Stimulated activated CD8-positive, alpha-beta memory T cell treated with anti-CD3 and anti-CD28 coated beads, Interleukin-4, amount 100 ng/mL, for 1 hour (primary cell): Measurements from ENCODE around the gene CCDC148.
"Not testable (repeated sequence)": the region's sequence is repeated elsewhere in the genome, so short reads cannot be mapped to it uniquely, and the experiment has no call there.

Source experiments
- DNase-seq, 2 donors: peaks; one replicate each; pipeline ENCODE4 v3.0.0-alpha.2; 2020; ENCODE audit warnings: low read depth in 2 of 2, low spot score in 1 of 2

CCDC148 gene

DNA sequence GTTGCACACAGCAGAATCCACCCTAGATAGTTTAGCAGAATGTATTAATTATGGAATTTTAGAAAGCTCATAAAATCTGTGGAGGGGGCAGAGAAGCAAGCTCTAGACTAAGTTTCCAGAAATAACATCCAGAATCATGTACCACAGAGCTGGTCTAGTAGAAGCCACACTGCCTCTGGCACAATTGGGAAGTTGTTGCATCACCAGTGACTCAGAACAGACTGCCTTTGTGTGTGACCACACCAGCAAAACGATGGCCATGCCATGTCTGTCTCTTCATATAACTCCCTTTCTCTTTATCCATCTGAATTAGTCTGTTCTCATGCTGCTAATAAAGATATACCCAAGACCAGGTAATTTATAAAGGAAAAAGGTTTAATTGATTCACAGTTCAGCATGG lies 158.9 kb downstream of the CCDC148 start:
- no peak for DNase-seq

DNA sequence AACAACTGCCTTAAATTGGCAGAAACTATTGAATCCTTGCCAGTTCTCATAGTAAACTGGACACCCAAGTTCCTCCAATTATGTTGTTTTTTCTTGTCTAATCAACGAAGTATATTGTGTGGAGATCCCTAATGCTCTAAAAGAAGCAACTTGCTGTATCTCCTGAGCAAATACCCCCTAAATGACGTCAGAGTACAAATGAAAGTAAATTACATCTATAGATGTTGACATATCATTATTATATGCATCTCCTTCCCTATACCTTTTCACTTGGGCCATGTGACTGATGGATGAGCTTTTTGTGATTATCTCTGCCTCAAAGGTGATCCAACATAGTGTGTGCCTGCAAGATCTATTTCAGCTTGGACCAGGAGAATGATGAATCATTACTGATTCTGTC lies 159.4 kb downstream of the CCDC148 start:
- no peak for DNase-seq

DNA sequence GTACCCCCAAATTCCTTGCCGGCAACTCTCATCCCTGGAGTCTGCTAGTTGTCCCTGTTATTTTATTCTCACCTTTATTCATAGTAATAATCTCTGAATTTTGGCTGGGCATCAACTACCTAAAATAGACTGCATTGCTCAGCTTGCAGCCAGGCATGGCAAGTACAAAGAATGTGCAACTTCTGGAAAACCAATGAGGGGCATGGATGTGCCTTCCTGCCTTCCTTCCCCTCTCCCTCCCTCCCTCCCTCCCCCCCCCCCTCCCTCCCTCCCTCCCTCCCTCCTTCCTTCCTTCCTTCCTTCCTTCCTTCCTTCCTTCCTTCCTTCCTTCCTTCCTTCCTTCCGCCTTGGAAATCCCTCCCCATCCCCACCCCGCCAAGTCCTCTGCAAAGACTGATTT lies 162.8 kb downstream of the CCDC148 start:
- DNase-seq, result no peak

GRCh38 chr2:158291544-158292180 lies 164.9 kb downstream of the CCDC148 start:
- DNase-seq, result no peak

DNA sequence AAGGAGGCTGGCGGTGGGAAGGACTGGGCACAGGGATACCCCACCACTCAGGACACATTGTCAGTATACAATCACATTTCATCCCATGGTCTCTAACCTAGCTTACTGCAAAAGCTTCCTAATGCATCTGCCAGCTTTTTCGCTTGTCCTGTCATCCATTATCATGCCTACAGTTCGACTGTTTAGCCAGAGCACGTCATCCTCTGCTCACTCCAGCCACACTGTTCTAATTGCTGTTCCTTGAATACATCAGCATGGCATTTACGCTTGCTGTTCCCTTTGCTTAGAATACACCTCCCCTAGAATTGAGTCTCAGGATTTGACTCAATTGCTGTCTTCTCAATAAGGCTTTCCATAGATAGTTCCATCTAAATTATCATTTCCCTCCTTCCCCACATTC lies 166.3 kb downstream of the CCDC148 start:
- no peak for DNase-seq

- DNase-seq, result no peak
Observed at GRCh38 chr2:158276619-158277471, 179.7 kb downstream of the CCDC148 start.

- DNase-seq, result no peak
Observed at GRCh38 chr2:158273791-158274190, 182.8 kb downstream of the CCDC148 start.

GRCh38 chr2:158270536-158270935 lies 186.0 kb downstream of the CCDC148 start:
- no peak for DNase-seq

DNA sequence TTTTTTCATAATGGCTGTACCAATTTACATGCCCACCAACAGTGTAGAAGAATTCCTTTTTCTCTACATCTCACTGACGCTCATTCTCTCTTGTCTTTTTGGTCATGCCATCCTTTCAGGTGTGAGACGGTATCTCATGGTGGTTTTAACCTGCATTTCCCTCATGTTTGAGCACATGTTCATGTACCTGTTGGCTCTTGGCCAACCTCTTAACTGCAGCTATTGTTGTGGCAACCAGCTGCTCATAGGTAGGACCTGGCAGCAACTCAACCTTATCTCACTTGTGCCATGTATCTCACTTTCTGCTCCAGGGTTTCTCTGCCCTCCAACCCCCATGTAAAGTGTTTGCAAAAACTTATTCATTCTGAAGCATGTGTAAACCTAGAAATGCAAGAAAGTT lies 187.4 kb downstream of the CCDC148 start:
- no peak for DNase-seq

GRCh38 chr2:158266111-158266510 lies 190.4 kb downstream of the CCDC148 start:
- DNase-seq, result no peak

DNA sequence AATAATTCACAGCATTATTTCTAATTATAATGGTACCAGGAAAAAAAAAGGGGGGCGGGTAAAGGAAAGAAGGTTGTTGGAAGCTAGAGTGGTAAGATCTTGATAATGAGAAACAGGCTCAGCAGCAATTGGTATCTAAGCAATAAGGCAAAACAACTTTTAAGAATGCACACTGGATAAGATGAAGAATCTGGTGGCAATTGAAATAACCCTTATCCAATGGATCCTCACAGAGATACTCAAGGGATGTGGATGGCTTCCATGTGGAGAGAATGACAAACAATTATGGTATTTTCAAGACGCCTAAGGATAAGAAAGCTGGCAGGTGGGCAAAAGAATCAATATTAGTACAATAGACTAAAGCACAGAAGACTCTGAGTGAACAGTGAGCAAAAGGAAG lies 201.3 kb downstream of the CCDC148 start:
- DNase-seq, result no peak

DNA sequence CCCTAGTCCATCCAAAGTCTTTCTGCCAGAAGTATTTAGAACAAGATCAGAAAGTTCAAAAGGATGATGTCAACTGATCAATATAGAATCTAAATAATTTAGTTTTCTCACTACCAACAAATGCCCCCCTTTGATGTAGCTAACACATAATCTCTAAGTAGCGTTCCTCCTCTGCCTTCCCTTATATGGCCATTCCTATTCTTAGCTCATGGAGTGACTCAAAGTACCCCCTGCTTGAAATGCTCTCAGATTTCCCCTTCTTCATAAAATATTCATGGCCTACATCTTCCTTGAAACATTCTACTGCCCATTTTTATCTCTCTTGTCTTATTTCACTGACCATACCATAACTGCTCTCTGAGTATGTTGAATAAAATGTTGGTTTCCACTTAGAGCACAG lies 203.4 kb downstream of the CCDC148 start:
- DNase-seq, result no peak

- DNase-seq, result no peak
Observed at GRCh38 chr2:158251356-158251755, 205.2 kb downstream of the CCDC148 start.

DNA sequence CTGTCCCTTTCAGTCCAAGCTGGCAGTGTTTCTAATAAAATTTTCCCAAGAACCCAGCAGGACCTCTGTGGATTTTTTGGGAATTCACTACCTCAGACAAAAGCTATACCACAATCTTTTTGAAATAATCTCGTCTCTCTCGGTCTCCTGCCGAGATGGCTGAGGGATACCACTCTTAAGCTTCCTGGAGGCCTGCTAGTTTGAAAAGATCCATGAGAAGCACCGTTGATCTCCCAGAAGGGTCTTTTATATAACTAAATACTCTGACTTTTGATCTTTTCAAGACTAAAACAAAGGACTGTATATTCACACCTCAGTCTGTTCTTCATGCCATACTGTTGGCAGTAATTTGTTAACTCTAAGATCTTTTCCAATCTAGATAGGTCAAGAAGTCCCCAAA lies 213.2 kb downstream of the CCDC148 start:
- no peak for DNase-seq

- DNase-seq, result no peak
Observed at GRCh38 chr2:158242280-158242679, 214.3 kb downstream of the CCDC148 start.

GRCh38 chr2:158240975-158241374 lies 215.6 kb downstream of the CCDC148 start:
- DNase-seq, result no peak

DNA sequence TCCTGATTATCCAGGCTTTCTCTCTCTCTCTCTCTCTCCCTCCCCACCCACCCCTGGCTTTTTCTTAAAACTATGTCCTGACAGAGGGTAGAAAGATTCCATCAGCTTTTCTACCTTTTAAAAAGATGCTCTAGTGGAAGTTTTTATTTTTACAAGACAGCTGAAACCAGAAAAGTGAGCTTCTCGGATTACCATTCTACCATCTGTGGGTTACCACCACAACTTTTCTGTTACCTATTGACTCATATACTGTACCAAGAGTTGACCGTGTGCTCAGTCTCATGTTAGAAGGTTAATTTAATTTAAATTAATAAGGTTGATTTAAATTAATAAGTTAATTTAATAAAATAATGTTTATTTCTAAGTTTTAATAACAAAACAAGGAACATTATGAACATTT lies 217.3 kb downstream of the CCDC148 start:
- no peak for DNase-seq

DNA sequence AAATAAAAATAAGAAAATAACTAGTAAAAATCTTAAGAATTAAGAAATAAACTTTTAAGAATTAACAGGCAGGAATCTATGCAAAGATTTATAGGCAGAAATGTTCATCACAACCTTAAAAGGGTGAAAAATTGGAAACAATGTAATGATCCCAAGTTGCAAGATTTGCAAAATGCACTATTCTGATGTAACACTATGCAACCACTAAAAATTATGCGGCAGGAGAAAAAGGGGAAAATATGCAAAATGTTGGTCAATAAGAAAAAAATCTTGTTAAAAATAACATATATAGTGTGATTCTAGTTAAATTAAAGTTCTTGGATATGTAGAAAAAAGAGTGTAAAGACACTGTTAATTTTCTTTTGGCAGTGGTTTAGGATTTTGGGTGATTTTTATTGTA lies 222.1 kb downstream of the CCDC148 start:
- DNase-seq, result no peak

DNA sequence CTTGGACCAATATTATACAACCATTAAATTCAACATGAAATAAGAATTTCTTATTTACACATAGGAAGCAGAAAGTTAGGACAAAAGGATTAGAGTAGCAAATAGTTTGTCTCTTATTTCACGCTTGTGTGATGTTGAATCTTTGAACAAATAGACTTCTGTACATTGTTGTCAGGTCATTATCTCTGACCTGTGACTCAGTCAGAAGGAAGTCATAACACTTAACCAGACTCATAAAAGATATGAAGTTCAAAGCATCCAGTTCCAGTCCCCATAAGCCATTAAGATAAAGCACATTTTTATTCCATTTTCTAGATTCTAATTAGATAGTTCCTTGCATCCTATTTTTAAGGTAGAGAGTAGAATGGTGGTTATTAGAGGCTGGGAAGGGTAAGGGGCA lies 224.1 kb downstream of the CCDC148 start:
- DNase-seq, result no peak

- DNase-seq, result no peak
Observed at GRCh38 chr2:158228943-158229508, 227.5 kb downstream of the CCDC148 start.

DNA sequence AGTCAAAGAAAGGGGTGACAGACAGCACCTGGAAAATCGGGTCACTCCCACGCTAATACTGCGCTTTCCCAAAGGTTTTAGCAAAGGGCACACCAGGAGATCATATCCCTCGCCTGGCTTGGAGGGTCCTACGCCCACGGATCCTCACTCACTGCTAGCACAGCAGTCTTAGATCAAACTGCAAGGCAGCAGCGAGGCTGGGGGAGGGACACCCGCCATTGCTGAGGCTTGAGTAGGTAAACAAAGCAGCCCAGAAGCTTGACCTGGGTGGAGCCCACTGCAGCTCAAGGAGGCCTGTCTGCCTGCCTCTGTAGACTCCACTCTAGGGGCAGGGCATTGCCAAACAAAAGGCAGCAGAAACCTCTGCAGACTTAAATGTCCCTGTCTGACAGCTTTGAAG lies 233.5 kb downstream of the CCDC148 start:
- DNase-seq, result not testable (repeated sequence)
